K562 (cell line): ENCODE results near the gene TEX22. TPM values are rescaled to one million over a fixed set of nuclear protein-coding genes. Genes with fewer than 3 reads are reported as not detected.

ENCODE experiments used
- CCAR2 ChIP-seq: fragments of 200-400 bp; formaldehyde crosslinking; IDR thresholded peaks from 2 replicates; pipeline ENCODE4 v1.6.1; 2017; ENCODE audit warnings: mild to moderate bottlenecking, low read depth, low read length
- NR4A1 ChIP-seq, 2 experiments: fragments of 250-450 bp in 1 of 2; fragments of 450-650 bp in 1 of 2; sonication (Bioruptor Pico) in 1 of 2; IDR thresholded peaks; 2 replicates each; pipeline versions ENCODE4 v1.4.0 to v1.6.1; 2016 to 2020; ENCODE audit warnings: mild to moderate bottlenecking in 2 of 2, missing compliant biosample characterization in 1 of 2, missing genetic modification characterization in 1 of 2, moderate library complexity in 1 of 2
- polyA plus RNA-seq, 8 experiments: library from polyadenylated mRNA; depleted of rRNA in 4 of 8; stranded (reverse) in 5 of 8; unstranded in 3 of 8; fragments of >200 nt; fragmentation: Nextera tagmentation in 2 of 8; fragmentation: Illumina TruSeq in 1 of 8; extraction: Ambion mirVana in 2 of 8; extraction: Trizol in 1 of 8; gene quantifications; 2 replicates each; pipeline versions ENCODE4 v1.2.1 to v1.2.3, GENCODE V29; 2011 to 2014; ENCODE audit warnings: inconsistent platforms in 1 of 8, missing spikeins in 1 of 8
- total RNA-seq, 7 experiments: library from RNA; depleted of rRNA in 6 of 7; stranded (reverse); fragments of >200 nt in 6 of 7; fragmentation: Illumina TruSeq in 2 of 7; extraction: Trizol in 2 of 7; gene quantifications; 2 replicates each; pipeline versions ENCODE4 v1.2.1 to v1.2.3, GENCODE V29; 2011 to 2021; ENCODE audit warnings: low replicate concordance in 1 of 7
- TF ChIP-seq, protein P1 (sequence below), 2 experiments: fragments of 450-650 bp; IDR thresholded peaks; 2 replicates each; pipeline ENCODE4 v1.6.1; 2016; ENCODE audit warnings: mild to moderate bottlenecking in 2 of 2, borderline replicate concordance in 1 of 2, low read depth in 1 of 2, moderate library complexity in 1 of 2
- TF ChIP-seq, protein P2 (sequence below): fragments of 250-450 bp; sonication (Bioruptor Pico); IDR thresholded peaks from 2 replicates; pipeline ENCODE4 v1.4.0; 2020; ENCODE audit warnings: borderline replicate concordance
- TF ChIP-seq, protein P3 (sequence below), 2 experiments: fragments of 450-650 bp in 1 of 2; sonication (generic) in 1 of 2; formaldehyde crosslinking in 1 of 2; IDR thresholded peaks; 2 replicates each; pipeline versions ENCODE4 v1.7.1 to v1.9.0; 2016 to 2022; ENCODE audit warnings: inconsistent platforms in 1 of 2, mild to moderate bottlenecking in 1 of 2, missing genetic modification reagents in 1 of 2

Gene TEX22
- total and polyA plus RNA-seq, 9 of the 15 experiments (the other 6 are each of a cell fraction or from before 2014, with no cell fraction given): 0.04 to 1.7 (median 0.23) TPM; not detected in 2

DNA sequence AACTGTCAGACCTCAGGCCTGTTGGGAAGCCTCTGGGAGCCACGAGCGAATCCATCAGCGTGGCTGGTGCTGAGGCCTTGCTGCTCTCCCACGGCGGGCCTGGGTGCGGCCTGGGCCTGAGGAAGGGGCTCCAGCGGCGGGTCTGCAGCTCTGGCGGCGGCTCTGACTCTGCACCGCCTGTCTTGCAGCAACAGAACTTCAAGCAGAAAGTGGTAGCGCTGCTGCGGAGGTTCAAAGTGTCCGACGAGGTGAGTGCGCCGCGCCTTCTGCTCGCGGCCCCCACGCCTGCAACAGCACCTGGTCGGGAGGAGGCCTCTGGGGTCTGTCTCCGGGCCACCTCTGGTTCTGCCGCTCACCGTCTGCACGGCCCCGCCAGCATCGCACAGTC, 28.7 kb upstream of the TEX22 start (continued):
- TF ChIP-seq, protein P1, sequence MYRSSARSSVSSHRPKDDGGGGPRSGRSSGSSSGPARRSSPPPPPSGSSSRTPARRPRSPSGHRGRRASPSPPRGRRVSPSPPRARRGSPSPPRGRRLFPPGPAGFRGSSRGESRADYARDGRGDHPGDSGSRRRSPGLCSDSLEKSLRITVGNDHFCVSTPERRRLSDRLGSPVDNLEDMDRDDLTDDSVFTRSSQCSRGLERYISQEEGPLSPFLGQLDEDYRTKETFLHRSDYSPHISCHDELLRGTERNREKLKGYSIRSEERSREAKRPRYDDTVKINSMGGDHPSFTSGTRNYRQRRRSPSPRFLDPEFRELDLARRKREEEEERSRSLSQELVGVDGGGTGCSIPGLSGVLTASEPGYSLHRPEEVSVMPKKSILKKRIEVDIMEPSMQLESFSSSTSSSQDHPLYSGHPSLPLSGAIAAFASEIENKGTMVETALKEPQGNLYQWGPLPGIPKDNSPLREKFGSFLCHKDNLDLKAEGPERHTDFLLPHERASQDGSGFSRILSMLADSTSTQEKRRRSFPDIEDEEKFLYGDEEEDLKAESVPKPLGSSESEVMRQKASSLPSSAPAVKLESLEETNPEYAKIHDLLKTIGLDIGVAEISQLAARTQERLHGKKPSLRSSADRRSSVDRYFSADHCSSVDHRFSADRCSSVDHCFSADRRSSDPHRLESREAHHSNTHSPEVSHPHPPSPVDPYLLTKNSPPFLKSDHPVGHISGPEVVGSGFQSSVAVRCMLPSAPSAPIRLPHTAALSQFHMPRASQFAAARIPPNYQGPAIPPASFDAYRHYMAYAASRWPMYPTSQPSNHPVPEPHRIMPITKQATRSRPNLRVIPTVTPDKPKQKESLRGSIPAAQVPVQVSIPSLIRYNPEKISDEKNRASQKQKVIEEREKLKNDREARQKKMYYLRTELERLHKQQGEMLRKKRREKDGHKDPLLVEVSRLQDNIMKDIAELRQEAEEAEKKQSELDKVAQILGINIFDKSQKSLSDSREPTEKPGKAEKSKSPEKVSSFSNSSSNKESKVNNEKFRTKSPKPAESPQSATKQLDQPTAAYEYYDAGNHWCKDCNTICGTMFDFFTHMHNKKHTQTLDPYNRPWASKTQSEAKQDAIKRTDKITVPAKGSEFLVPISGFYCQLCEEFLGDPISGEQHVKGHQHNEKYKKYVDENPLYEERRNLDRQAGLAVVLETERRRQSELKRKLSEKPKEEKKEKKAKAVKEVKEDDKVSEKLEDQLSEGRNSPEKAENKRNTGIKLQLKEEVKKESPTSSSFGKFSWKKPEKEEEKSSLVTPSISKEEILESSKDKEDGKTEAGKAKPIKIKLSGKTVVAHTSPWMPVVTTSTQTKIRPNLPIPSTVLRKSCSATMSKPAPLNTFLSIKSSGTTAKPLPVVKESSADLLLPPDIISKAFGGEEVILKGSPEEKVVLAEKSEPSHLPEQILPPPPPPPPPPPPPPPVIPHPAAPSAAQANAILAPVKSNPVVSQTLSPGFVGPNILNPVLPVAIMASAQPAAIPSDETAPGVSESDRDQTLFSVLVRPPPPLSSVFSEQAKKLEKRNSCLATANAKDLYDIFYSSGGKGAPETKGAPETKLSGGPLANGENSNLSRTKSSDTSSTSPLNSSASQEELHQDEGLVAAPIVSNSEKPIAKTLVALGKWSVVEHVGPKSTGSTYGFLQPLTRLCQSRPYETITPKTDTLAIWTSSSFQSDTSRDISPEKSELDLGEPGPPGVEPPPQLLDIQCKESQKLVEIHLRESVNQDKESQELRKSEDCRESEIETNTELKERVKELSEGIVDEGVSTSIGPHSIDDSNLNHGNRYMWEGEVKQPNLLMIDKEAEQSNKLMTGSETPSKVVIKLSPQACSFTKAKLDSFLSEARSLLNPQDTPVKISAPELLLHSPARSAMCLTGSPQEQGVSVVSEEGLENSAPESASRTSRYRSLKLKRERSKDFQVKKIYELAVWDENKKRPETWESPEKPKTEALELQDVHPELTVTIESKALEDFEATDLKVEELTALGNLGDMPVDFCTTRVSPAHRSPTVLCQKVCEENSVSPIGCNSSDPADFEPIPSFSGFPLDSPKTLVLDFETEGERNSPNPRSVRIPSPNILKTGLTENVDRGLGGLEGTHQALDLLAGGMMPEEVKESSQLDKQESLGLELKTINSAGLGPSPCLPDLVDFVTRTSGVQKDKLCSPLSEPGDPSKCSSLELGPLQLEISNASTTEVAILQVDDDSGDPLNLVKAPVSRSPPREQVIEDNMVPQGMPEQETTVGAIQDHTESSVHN (IDR thresholded peaks at IDR 0.05; ENCODE audit: borderline replicate concordance in 1 of 2, low read depth in 1 of 2): no peak
- TF ChIP-seq, protein P2, sequence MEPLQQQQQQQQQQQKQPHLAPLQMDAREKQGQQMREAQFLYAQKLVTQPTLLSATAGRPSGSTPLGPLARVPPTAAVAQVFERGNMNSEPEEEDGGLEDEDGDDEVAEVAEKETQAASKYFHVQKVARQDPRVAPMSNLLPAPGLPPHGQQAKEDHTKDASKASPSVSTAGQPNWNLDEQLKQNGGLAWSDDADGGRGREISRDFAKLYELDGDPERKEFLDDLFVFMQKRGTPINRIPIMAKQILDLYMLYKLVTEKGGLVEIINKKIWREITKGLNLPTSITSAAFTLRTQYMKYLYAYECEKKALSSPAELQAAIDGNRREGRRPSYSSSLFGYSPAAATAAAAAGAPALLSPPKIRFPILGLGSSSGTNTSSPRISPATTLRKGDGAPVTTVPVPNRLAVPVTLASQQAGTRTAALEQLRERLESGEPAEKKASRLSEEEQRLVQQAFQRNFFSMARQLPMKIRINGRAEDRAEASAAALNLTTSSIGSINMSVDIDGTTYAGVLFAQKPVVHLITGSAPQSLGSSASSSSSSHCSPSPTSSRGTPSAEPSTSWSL (CRISPR knock-in tag): no peak
- TF ChIP-seq NR4A1 (CRISPR knock-in tag; IDR thresholded peaks at IDR 0.05): no peak
- TF ChIP-seq NR4A1 (tag; IDR thresholded peaks at IDR 0.05): no peak
- no peak for TF ChIP-seq CCAR2
- TF ChIP-seq, protein P3, sequence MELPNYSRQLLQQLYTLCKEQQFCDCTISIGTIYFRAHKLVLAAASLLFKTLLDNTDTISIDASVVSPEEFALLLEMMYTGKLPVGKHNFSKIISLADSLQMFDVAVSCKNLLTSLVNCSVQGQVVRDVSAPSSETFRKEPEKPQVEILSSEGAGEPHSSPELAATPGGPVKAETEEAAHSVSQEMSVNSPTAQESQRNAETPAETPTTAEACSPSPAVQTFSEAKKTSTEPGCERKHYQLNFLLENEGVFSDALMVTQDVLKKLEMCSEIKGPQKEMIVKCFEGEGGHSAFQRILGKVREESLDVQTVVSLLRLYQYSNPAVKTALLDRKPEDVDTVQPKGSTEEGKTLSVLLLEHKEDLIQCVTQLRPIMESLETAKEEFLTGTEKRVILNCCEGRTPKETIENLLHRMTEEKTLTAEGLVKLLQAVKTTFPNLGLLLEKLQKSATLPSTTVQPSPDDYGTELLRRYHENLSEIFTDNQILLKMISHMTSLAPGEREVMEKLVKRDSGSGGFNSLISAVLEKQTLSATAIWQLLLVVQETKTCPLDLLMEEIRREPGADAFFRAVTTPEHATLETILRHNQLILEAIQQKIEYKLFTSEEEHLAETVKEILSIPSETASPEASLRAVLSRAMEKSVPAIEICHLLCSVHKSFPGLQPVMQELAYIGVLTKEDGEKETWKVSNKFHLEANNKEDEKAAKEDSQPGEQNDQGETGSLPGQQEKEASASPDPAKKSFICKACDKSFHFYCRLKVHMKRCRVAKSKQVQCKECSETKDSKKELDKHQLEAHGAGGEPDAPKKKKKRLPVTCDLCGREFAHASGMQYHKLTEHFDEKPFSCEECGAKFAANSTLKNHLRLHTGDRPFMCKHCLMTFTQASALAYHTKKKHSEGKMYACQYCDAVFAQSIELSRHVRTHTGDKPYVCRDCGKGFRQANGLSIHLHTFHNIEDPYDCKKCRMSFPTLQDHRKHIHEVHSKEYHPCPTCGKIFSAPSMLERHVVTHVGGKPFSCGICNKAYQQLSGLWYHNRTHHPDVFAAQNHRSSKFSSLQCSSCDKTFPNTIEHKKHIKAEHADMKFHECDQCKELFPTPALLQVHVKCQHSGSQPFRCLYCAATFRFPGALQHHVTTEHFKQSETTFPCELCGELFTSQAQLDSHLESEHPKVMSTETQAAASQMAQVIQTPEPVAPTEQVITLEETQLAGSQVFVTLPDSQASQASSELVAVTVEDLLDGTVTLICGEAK (IDR thresholded peaks at IDR 0.05): no peak
- TF ChIP-seq, protein P3 (CRISPR knock-in tag; IDR thresholded peaks at IDR 0.05): no peak
